ENCODE measurements around the gene SMIM13.

SMIM13 gene

DNA sequence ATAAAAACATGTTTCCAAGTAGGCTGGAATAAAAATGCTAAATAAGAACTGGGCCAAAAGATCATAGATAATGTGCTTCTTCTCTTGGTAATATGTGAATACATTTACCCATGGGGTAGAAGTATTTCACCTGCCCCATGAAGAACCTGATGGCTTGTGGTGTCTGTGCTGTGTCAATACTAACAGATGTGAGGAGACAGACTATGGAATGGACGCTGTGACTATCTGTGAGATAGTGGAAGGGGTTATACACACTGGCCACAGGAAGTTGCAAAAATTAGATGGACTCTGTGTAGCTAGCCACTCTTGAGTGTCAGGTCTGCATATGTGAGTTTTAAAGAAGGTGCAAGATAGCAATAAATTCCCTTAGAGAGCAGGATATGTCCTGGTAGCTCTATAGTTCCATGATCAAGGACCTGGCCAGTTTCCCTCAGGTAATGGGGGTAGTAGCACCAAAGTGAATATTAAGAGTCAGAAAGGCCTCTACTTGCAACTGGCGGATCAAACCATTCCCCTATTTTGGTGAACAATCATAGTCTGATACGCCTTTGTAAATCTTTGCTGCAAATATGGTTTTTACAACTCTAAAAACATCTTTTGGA lies 90.2 kb downstream of the SMIM13 start:
- no peak overlapping the region for H3K9ac ChIP-seq (ENCODE audit: low read depth, low read length)
- no peaks in the 10 kb centered on the region for H3K79me2 ChIP-seq (ENCODE audit: insufficient read depth, low read length)
- no peak overlapping the region for H3K4me2 ChIP-seq (ENCODE audit: insufficient read depth, low read length)
- H3K4me1 ChIP-seq (ENCODE audit: insufficient read depth, low read length): no peaks in the 10 kb centered on the region
- H2AFZ ChIP-seq (ENCODE audit: low read depth, low read length): no peak overlapping the region
- ATAC-seq (ENCODE audit: insufficient read depth, low read depth): no peak
- H3K36me3 ChIP-seq (ENCODE audit: insufficient read depth, low read length): peaks cover 26% of the 10 kb centered on the region
- no peaks in the 10 kb centered on the region for H3K9me3 ChIP-seq (ENCODE audit: insufficient read depth, low read length, severe bottlenecking)
- TF ChIP-seq EZH2 (IDR thresholded peaks at IDR 0.05; ENCODE audit: borderline replicate concordance, low read depth, low read length, severe bottlenecking): no peak
- TF ChIP-seq, protein P1, sequence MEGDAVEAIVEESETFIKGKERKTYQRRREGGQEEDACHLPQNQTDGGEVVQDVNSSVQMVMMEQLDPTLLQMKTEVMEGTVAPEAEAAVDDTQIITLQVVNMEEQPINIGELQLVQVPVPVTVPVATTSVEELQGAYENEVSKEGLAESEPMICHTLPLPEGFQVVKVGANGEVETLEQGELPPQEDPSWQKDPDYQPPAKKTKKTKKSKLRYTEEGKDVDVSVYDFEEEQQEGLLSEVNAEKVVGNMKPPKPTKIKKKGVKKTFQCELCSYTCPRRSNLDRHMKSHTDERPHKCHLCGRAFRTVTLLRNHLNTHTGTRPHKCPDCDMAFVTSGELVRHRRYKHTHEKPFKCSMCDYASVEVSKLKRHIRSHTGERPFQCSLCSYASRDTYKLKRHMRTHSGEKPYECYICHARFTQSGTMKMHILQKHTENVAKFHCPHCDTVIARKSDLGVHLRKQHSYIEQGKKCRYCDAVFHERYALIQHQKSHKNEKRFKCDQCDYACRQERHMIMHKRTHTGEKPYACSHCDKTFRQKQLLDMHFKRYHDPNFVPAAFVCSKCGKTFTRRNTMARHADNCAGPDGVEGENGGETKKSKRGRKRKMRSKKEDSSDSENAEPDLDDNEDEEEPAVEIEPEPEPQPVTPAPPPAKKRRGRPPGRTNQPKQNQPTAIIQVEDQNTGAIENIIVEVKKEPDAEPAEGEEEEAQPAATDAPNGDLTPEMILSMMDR (IDR thresholded peaks at IDR 0.05; ENCODE audit: borderline replicate concordance, extremely low read depth, low read length, poor library complexity, severe bottlenecking): no peak
- H4K20me1 ChIP-seq (ENCODE audit: insufficient read depth, low read length): no peaks in the 10 kb centered on the region
- H3K27ac ChIP-seq (ENCODE audit: low read length): no peak overlapping the region
- no peak for DNase-seq
- no peaks in the 10 kb centered on the region for H3K27me3 ChIP-seq (ENCODE audit: insufficient read depth, low read length, poor library complexity)
- H3K4me3 ChIP-seq (ENCODE audit: low read depth in 1 of 2, low read length in 2 of 2): no peak overlapping the region

DNA sequence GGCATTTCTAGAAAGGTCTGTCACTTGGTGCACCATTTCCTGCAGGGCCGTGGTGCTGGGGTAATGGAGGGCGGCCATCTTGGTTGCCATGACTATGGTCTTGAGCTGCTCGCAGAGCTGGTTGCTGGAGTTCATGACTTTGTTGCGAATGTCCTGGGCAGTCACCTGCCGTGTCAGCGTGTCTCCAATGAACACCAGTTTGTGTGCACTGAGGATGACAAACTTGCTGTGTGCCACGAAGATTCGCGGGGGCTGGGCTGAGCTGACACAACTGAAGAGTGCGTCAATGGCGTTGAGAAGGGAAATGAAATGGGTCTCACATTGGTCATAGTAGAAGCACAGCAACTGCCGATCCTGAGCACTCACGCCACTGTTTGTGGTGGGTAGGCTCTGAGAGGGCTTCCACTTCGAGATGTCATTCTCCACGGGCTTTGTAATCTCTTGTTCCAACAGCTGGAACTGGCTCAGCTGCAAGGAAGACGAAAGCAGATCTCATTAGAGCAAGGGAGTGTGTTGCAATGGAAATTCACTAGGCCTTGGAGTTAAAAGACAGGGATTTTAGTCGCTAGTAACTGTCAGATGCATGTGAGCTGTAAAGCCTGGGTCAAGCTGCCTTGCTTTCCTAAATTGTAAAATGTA lies 91.7 kb downstream of the SMIM13 start:
- Histone ChIP-seq H3K9ac (ENCODE audit: low read depth, low read length) (no peak overlapping the region), H3K4me1 (ENCODE audit: insufficient read depth, low read length) (no peaks in the 10 kb centered on the region), H3K79me2 (ENCODE audit: insufficient read depth, low read length) (no peaks in the 10 kb centered on the region), H3K27me3 (ENCODE audit: insufficient read depth, low read length, poor library complexity) (no peaks in the 10 kb centered on the region), H3K9me3 (ENCODE audit: insufficient read depth, low read length, severe bottlenecking) (no peaks in the 10 kb centered on the region), H3K36me3 (ENCODE audit: insufficient read depth, low read length) (peaks cover 39% of the 10 kb centered on the region), H4K20me1 (ENCODE audit: insufficient read depth, low read length) (no peaks in the 10 kb centered on the region), H3K4me2 (ENCODE audit: insufficient read depth, low read length) (no peak overlapping the region), H3K4me3 (ENCODE audit: low read depth in 1 of 2, low read length in 2 of 2) (no peak overlapping the region), H2AFZ (ENCODE audit: low read depth, low read length) (no peak overlapping the region), H3K27ac (ENCODE audit: low read length) (no peak overlapping the region)
- no peak for TF ChIP-seq EZH2 (IDR thresholded peaks at IDR 0.05; ENCODE audit: borderline replicate concordance, low read depth, low read length, severe bottlenecking)
- TF ChIP-seq, protein P1 (IDR thresholded peaks at IDR 0.05; ENCODE audit: borderline replicate concordance, extremely low read depth, low read length, poor library complexity, severe bottlenecking): no peak
- no peak for DNase-seq
- no peak for ATAC-seq (ENCODE audit: insufficient read depth, low read depth)

DNA sequence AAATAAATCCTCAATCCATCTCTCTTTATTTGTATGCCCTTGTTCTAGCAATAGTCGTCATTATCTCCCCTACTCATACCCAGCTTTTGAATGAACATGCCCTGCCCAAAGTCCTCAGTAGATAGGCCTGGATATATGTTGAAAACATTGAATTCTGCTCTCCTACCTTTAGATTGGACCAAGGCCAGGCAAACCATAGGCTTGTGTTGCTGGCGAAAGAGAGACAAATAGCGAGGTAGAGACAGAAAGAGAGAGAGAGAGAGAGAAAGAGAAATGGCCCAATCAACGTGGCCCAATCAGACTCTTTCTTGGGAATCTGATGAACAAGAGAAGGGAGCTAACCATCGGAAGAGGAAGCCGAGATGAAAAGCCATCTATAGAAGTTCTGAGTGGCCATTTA lies 93.7 kb downstream of the SMIM13 start:
- Histone ChIP-seq H3K9me3 (ENCODE audit: insufficient read depth, low read length, severe bottlenecking) (no peaks in the 10 kb centered on the region), H3K4me1 (ENCODE audit: insufficient read depth, low read length) (no peaks in the 10 kb centered on the region), H2AFZ (ENCODE audit: low read depth, low read length) (no peak overlapping the region), H4K20me1 (ENCODE audit: insufficient read depth, low read length) (no peaks in the 10 kb centered on the region), H3K36me3 (ENCODE audit: insufficient read depth, low read length) (peaks cover 51% of the 10 kb centered on the region), H3K4me2 (ENCODE audit: insufficient read depth, low read length) (no peak overlapping the region), H3K27me3 (ENCODE audit: insufficient read depth, low read length, poor library complexity) (no peaks in the 10 kb centered on the region), H3K79me2 (ENCODE audit: insufficient read depth, low read length) (no peaks in the 10 kb centered on the region), H3K9ac (ENCODE audit: low read depth, low read length) (no peak overlapping the region), H3K27ac (ENCODE audit: low read length) (no peak overlapping the region), H3K4me3 (ENCODE audit: low read depth in 1 of 2, low read length in 2 of 2) (no peak overlapping the region)
- DNase-seq: no peak
- ATAC-seq (ENCODE audit: insufficient read depth, low read depth): no peak
- no peak for TF ChIP-seq EZH2 (IDR thresholded peaks at IDR 0.05; ENCODE audit: borderline replicate concordance, low read depth, low read length, severe bottlenecking)
- TF ChIP-seq, protein P1 (IDR thresholded peaks at IDR 0.05; ENCODE audit: borderline replicate concordance, extremely low read depth, low read length, poor library complexity, severe bottlenecking): no peak
